NCI-H345 (cell line): Measurements from ENCODE around the gene C5orf47.

ENCODE experiments used
- DNase-seq: peaks from one replicate; lab custom pipeline; 2025; lab: John Stamatoyannopoulos, UW

C5orf47 gene

DNA sequence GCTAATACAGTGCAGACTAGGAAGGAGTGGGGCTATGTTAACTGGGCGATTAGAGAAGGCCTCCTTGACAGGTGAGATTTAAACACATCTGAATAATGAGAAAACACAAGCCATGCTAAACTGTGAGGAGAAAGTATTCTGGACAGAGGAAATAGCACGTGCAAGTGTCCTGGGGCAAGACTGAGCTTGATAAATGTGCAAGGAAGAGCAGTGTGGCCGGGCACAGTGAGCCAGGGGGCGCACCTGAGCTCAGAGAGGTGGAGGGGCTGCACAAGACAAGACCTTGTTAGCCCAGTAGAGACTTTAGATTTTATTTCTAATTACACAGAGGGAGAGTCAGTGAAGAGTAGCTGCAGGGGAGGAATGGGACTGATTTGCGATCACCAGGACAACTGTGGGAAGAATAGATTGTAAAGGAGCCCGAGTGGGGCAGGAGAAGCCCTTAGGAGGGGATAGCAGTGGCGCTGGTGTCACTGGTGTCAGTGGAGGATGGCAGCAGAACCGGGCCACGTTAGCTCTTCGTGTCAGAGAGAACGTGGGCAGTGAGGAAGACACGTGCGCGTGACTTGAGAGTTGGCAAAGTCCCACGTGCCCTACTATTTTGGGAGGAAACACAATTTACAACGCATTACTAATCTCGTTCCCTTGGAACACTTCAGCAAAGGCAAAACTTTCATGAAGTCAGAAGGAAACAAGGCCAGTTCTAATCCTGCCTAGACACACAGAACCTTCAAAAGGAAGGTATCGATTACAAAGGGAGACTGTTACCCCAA lies 17.9 kb upstream of the C5orf47 start:
- no peak for DNase-seq

- DNase-seq = no peak
Measured at GRCh38 chr5:173971681-173972345, 17.2 kb upstream of the C5orf47 start.

- DNase-seq = no peak
Measured at GRCh38 chr5:173972607-173972924, 16.4 kb upstream of the C5orf47 start.

GRCh38 chr5:173972925-173973615 lies 15.9 kb upstream of the C5orf47 start:
- DNase-seq = peak; percentile 86

DNA sequence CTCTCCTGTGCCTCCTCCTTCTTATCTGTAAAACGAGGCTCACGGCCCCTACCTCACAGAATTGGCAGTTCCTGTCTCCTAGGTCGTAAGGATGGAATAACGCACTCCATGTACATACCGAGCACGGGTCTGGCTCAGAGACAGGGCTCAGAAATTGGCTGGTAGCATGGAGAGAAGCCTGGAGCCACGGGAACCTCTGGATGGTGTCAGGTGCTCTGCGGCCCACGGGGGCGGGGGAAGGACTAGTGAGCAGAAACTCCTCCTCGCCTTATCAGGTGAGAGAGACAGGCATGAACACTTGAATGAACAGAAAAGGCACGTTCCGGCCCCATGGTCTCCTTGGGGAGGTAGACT lies 15.4 kb upstream of the C5orf47 start:
- DNase-seq = peak; percentile 57

- no peak for DNase-seq
Measured at GRCh38 chr5:173974688-173975239, 14.2 kb upstream of the C5orf47 start.

DNA sequence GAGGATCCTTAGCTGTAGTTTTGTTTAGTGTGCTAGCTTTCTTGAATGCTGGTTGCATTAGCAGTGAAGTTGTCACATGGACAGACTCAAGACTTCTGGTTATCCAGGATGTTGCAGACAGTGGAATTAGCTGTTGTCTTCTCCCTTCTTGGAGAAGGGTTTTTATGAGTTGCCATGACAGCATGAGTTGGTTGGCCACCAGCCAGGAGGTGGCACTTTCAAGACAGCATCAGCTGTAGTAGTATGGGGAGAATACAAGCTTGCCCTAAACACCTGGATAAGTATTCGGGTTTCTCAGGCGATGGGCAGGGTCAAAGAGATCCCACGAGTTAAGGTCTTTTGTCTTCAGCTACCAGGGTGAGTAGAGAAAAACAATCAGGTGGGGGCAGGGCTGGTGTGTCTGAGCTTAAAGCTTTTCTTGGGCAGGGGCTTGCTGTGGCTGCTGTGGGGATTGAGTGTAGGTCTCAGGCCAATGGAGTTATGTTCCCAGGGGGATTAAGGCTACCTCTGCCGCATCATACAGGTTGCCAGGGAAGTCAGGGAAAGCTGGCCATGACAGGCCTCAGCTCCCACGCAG lies 7.7 kb upstream of the C5orf47 start:
- no peak for DNase-seq

- DNase-seq = no peak
Measured at GRCh38 chr5:173984218-173984617, 4.8 kb upstream of the C5orf47 start.

GRCh38 chr5:173989432-173990082 lies 587 bp downstream of the C5orf47 start:
- DNase-seq = no peak

DNA sequence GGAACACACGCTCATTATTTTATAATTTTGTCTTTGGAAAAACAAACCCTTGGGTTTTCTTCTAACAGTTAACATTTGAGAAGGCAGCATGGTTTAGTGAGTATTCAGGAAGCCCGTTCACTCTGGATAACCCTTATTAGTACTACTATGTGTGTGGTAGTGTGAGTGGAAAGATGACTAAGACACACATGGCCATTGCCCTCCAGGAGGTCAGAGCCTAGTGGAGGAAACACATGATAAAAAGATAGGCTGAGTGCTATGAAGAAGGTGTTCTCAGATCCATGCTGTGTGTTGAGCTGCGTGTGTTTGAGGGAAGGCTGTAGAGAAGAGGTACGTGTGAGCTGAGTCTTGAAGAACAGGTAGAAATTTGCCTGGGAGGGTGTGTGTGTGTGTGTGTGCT lies 8.4 kb downstream of the C5orf47 start:
- no peak for DNase-seq

GRCh38 chr5:173998531-173998930 lies 9.6 kb downstream of the C5orf47 start:
- DNase-seq = no peak

DNA sequence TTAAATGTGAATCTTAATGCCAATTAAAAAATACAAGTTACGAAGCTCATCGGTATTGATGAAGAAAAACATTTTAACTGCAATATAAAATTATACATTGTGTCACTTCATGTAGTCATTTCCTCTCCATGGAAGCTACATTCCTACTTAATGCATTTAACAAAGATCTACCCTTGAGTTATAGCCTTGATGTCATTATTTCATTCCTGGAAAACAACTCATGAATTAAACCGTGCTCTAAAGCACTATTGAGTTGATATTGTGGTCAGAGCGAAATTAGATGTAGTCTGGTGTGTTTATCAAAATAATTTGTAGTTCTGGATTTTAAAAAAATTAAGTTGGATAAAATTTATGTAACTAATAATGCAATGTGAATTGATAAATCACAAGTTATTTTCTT lies 11.1 kb downstream of the C5orf47 start:
- DNase-seq = no peak

DNA sequence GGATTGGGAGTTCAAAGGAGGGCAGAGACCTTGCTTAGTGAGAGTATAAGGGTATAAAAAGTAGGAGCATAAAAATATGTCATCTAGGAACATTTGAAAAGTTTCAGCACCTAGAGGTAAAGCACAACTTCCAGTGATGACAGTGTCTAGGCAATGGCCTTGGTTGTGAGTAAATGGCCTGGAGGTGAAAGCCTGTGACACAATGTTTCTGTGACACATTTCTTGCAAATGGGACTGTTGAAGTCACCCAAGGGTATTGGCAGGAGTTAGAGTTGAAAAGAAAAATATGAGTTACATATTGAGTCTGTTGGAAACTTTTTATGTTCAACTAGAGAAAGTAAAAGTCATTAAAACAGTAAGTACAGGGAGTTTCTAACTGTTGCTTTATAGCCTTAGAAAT lies 14.8 kb downstream of the C5orf47 start:
- no peak for DNase-seq

DNA sequence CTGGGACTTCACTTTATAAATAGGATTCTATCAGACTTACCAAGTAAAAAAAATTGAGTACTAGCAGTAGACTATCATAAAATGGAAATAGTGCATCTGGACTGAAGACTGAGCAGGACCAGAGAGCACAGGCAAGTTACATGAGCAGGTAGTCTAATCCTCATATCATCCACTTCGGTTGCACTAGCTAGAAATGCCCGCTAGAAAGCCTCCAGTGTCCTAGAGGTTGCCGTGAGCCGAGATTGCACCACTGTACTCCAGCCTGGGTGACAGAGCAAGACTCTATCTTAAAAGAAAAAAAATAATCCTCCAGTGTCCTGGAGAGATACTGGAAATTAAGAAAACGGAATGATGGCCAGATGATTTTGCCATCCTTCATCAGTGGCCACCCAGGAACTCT lies 20.0 kb downstream of the C5orf47 start:
- no peak for DNase-seq

DNA sequence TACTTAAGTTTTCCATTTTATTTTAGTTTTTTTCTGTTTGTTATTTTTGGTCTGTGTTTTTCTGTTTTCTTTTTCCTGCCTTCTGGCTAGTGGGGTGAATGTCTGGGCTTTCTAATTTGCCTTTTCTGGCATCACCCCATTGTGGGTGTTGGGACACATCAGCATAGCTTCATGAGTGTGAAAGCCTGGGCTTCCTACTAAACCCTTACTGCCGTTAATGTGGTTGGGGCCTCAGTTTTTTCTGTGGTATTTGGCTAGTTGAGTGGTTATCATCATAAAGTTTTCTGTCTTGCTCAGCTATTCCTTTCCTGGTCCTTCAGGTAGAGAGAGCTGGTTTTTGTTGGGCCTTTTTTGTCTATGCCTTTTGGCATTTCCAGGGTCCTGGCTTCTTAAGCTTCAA lies 21.4 kb downstream of the C5orf47 start:
- DNase-seq = no peak

- no peak for DNase-seq
Measured at GRCh38 chr5:174011441-174011840, 22.5 kb downstream of the C5orf47 start.

GRCh38 chr5:174020069-174020927 lies 31.3 kb downstream of the C5orf47 start:
- peak; percentile 75 for DNase-seq

GRCh38 chr5:174020928-174021304 lies 31.9 kb downstream of the C5orf47 start:
- DNase-seq = no peak

GRCh38 chr5:174022384-174023095 lies 33.6 kb downstream of the C5orf47 start:
- DNase-seq = no peak

DNA sequence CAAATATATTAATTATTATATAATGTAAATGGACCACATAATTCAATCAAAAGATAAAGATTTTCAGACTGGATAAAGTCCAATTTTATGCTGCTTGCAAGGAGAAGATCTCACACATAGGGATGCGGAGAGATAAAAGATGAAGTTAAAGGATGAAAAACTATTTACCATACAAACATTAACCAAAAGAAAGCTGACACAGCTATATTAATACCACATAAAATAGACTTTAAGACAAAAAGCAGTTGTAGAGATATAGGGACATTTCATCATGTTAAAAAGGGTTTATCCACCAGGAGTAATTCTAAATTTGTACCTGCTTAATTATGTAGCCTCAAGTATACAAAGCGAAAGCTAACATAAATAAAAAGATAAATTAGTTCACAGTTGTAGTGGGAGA lies 41.3 kb downstream of the C5orf47 start:
- no peak for DNase-seq
